T47D (cell line): ENCODE results near the gene SH3BP5L.
"Not testable (repeated sequence)": the region's sequence is repeated elsewhere in the genome, so short reads cannot be mapped to it uniquely, and the experiment has no call there.

Experiments used
- DNase-seq, 2 experiments: peaks; one replicate each; pipeline versions ENCODE4 v3.0.0 to v3.0.0-alpha.2; 2011 to 2012; ENCODE audit warnings: low read depth in 1 of 2, low spot score in 1 of 2
- JUND ChIP-seq: IDR thresholded peaks from 2 replicates; pipeline ENCODE4 v1.6.1; 2012; ENCODE audit warnings: low read depth
- in situ Hi-C: cut with HindIII; loops from 2 replicates; pipeline ENCODE4 v1.10.0; 2016; ENCODE audit warnings: low sequenced_read_pairs, low pct_unique_long_range_greater_than_20kb

The SH3BP5L gene

DNA sequence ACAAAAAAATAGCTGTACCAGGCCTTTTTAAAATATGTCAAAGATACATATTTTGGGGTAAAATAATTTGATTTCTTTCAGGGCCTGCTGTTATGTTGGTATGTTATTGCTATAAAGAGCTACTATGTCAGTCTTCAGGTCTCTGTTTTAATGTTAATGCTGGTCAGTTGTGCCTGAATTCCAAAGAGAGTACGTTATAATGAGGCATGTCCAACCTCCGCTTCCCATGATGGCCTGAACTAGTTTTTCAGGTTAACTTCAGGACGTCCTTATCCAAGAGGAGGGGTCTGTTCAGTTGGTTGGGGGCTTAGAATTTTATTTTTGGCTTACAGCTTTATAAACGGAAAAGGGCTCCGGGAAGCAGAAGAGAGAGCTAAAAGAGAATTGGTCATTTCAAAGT is 35.3 kb downstream of the SH3BP5L start:
- no peak for TF ChIP-seq JUND
- in situ Hi-C loops = no loop called here
- DNase-seq = no peak

DNA sequence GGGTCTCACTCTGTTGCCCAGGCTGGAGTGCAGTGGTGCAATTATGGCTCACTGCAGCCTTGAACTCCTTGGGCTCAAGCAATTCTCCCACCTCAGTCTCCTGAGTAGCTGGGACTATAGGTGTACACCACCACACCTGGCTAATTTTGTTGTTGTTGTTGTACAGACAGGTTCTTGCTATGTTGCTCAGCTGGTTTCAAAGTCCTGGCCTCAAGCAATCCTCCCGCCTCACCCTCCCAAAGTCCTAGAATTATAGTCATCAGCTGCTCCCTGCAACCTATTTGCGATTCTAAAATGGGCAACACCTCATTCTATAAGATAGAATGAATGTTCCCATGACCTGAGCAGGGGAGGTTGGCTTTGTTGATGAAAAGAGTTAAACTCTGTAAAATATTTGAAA is 36.4 kb downstream of the SH3BP5L start:
- in situ Hi-C loops = not testable (repeated sequence)
- DNase-seq = peak in 1 of 2 experiments; percentile 65

DNA sequence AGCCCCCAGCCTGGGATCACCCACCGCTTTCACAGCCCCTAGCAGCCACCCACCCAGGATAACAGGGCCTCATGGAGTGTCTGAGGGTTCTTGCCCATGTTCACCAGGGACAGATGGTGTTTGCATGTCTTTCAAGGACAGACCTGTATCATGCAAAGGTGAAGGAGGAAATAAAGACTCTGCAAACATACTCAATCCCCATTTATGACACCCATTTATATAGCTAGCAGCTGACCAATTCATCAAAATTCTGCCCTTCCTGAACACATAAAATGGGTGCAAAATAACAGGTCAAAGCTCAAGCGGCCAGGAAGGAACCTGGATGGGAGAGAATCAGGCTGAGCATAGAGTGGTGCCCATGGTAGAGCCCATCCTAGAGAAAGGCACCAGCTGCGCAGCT is 37.4 kb downstream of the SH3BP5L start:
- in situ Hi-C loops = no loop called here
- no peak for TF ChIP-seq JUND
- no peak for DNase-seq

DNA sequence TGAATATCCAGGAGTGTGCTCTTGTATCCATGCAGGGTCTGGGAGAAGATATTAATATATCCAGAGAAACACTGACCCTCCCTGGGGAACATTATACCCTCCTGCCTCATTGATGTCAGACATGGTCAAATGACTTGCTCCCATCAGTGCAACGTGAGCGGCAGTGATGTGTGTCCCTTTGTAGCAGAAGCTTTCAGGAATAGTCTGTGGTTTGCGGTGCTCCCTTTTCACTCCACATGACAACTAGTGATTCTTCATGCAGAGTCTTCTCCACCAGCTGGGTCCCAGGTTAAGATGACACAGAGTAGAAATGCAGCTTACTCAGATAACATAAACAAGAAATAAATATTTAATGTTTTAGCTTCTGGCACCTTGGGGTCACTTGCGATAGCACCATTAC is 38.3 kb downstream of the SH3BP5L start:
- no peak for DNase-seq
- in situ Hi-C loops = no loop called here
- no peak for TF ChIP-seq JUND

DNA sequence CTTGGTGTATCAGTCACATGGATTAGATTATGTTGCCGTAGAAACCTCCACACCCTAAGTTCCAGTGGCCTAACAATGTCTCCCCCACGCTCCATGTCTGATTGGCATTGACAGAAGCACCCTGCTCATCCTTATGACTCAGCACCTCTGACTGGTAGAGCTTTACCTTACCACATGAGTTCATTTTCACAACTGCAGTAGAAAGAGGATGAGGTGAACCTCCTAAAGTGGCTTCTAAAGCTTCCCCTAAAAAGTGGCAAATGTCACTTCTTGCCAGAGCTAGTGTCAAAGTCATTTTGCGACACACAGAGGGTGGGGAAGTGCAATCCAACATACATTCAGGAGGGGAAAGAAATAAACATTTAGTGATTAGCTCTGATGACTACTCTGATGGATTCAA is 39.6 kb downstream of the SH3BP5L start:
- no peak for DNase-seq
- TF ChIP-seq JUND = no peak
- in situ Hi-C loops = no loop called here

DNA sequence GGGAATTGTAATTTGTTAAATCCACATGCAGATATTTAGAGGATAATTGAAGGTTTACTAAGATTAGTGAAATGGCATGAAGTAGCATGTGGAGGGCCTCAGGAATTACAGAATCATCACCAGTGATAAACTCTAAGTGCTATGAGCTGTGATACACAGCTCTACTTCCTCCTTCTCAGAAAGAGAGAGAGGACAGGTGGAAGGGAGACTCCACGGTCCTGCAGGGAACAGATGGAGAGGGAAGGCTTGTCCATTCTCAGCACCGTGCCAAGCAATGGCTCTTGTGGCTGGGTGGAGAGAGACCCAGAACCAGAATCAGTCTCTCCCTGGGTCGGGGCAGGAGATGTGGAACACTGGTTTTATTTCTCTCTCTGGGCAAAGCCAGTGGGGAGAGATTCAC is 42.3 kb downstream of the SH3BP5L start:
- in situ Hi-C loops = no loop called here
- no peak for TF ChIP-seq JUND
- DNase-seq = no peak

DNA sequence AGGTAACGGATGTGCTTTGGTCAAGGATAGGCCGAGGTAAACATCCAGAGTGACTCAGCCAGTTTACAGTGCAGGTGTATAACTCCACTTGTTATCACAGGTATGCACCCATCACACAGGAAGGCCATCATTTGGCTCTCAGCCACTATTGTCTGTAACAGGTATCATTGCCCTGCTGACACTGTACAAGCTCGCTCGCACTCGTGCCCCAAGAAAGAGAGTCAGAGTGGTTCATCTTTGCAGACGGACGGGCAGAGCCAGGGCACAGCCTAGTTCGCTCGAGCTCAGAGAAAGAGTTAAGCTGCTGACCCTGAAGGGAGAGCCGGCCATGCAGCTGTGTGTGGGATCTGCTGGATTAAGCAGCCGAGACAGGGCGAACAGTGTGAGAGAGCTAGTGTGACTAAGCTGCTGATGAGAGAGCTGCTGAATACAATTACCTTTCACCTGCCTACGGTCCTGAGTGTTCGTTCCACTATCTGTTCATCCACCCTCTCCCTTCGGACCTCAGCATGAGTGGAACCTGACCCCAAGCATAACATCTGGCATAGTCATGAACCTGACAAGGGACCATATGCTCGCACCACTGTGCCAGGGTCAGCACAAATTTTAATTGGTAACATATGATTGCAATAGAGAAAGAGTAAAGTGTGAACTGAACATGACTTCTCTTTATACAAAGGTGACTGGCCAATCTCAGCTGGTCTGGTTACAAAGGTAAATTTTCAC is 43.1 kb downstream of the SH3BP5L start:
- in situ Hi-C loops = no loop called here
- no peak for DNase-seq

DNA sequence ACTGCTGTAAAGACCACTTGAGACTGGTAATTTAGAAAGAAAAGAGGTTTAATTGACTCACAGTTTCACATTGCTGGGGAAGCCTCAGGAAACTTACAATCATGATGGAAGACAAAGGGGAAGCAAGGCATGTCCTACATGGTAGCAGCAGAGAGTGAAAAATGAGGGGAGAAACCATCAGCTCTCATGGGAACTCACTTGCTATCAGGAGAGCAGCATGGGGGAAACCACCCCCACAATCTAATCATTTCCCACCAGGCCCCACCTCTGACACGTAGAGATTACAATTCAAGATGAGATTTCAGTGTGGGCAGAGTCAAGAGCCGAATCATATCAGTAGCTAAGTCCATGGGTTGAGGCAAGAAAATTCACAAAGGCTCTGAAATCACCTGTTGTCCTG is 46.4 kb downstream of the SH3BP5L start:
- TF ChIP-seq JUND = no peak
- DNase-seq = no peak
- in situ Hi-C loops = no loop called here

More for the DNA sequence above, 43.1 kb downstream of the SH3BP5L start:
- TF ChIP-seq JUND = no peak

DNA sequence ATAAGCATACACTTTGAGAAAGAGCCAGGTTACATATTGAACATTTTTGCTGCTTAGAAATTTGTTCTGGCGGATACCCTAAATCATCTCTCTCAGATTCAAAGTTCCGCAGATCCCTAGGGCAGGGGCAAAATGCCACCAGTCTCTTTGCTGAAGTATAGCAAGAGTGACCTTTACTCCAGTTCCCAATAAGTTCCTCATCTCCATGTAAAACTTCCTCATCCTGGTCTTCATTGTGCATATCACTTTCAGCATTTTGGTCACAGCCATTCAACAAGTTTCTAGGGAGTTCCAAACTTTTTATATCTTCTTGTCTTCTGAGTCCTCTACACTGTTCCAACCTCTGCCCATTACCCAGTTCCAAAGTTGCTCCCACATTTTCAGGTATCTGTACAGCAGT is 46.8 kb downstream of the SH3BP5L start:
- in situ Hi-C loops = no loop called here
- no peak for TF ChIP-seq JUND
- no peak for DNase-seq

DNA sequence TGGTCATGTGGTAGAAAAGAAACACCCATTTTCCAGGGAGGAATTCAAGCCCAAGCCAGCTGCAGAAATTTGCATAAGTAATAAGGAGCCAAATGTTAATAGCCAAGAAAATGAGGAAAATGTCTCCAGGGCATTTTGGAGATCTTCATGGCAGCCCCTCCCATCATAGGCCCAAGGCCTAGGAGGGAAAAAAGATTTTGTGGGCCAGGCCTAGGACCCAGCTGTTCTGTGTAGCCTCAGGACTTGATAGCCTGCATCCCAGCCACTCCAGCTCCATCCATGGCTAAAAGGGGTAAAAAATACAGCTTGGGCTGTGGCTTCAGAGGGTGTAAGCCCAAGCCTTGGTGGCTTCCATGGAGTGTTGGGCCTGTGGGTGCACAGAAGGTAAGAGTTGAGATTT is 48.7 kb downstream of the SH3BP5L start:
- in situ Hi-C loops = no loop called here
- DNase-seq = no peak
- TF ChIP-seq JUND = no peak

DNA sequence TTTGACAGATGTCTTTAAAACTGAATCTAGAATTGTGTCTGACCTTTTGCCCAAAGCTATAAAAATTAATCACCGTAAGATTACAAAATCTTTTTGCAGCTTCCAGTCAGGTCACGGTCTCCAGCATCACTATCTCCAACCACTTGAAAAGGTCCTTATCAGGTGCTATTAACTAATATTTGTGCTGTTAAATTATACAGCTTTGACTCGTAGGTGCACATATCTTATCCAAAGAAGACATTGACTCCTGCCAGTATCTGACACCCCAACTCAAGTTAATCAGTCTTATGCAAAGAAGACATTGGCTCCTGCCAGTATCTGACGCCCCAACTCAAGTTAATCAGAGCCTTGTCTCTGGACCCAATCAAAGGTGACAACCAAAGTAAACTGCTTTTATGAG is 50.3 kb downstream of the SH3BP5L start:
- DNase-seq = no peak
- TF ChIP-seq JUND = no peak
- in situ Hi-C loops = no loop called here
